NAMALWA (cell line): ENCODE results near the gene GAN.

Source experiments
- DNase-seq: peaks from one replicate; pipeline ENCODE4 v3.0.0-alpha.2; 2015; ENCODE audit warnings: low spot score

The GAN gene

GRCh38 chr16:81314603-81315270, at the start of gene GAN:
Gene GAN, plus strand, starts transcription at chr16:81314962. Its CDS starts 152 bp downstream, at chr16:81315114.
- DNase-seq, result peak; percentile 97

GRCh38 chr16:81265052-81265451, 49.7 kb upstream of the GAN start:
- DNase-seq, result no peak

GRCh38 chr16:81265658-81266451, 48.9 kb upstream of the GAN start:
- DNase-seq, result no peak

GRCh38 chr16:81266680-81267095, 48.1 kb upstream of the GAN start:
- DNase-seq, result no peak

GRCh38 chr16:81268509-81268908, 46.3 kb upstream of the GAN start:
- no peak for DNase-seq

- DNase-seq, result no peak
Observed at GRCh38 chr16:81273223-81273950, 41.4 kb upstream of the GAN start.

GRCh38 chr16:81275064-81275532, 39.7 kb upstream of the GAN start:
- no peak for DNase-seq

GRCh38 chr16:81275795-81276194, 39.0 kb upstream of the GAN start:
- no peak for DNase-seq

- DNase-seq, result no peak
Observed at GRCh38 chr16:81276323-81276722, 38.4 kb upstream of the GAN start.

- no peak for DNase-seq
Observed at GRCh38 chr16:81277541-81278080, 37.2 kb upstream of the GAN start.

- DNase-seq, result no peak
Observed at GRCh38 chr16:81278526-81278925, 36.2 kb upstream of the GAN start.

- DNase-seq, result no peak
Observed at GRCh38 chr16:81279392-81279791, 35.4 kb upstream of the GAN start.

GRCh38 chr16:81280393-81280792, 34.4 kb upstream of the GAN start:
- DNase-seq, result no peak

GRCh38 chr16:81283044-81283443, 31.7 kb upstream of the GAN start:
- DNase-seq, result no peak

- DNase-seq, result no peak
Observed at GRCh38 chr16:81284995-81285600, 29.7 kb upstream of the GAN start.

GRCh38 chr16:81286190-81286589, 28.6 kb upstream of the GAN start:
- DNase-seq, result no peak

- no peak for DNase-seq
Observed at GRCh38 chr16:81291117-81291516, 23.6 kb upstream of the GAN start.

GRCh38 chr16:81292936-81293335, 21.8 kb upstream of the GAN start:
- DNase-seq, result no peak

GRCh38 chr16:81293909-81294802, 20.6 kb upstream of the GAN start:
- DNase-seq, result no peak

GRCh38 chr16:81296631-81297030, 18.1 kb upstream of the GAN start:
- DNase-seq, result no peak

- no peak for DNase-seq
Observed at GRCh38 chr16:81307770-81308169, 7.0 kb upstream of the GAN start.
